Measurements from ENCODE around the gene CMIP. TPM values are rescaled to one million over a fixed set of nuclear protein-coding genes. Genes with fewer than 3 reads are reported as not detected.

Gene CMIP
- polyA plus RNA-seq, 1 donor from 2014 or later, result 15.1 TPM

GRCh38 chr16:81589975-81590650, 145.5 kb downstream of the CMIP start:
- Histone ChIP-seq H3K9ac (ENCODE audit: low read length) (no peak overlapping the region), H2AFZ (ENCODE audit: low read depth, low read length) (no peak overlapping the region), H3K79me2 (replicated peaks; ENCODE audit: insufficient read depth, low read length) (peaks cover 3% of the 10 kb centered on the region), H4K20me1 (ENCODE audit: insufficient read depth) (peaks cover 2% of the 10 kb centered on the region), H3K27ac (ENCODE audit: low read length) (no peak overlapping the region), H3K9me3 (ENCODE audit: low read length) (no peaks in the 10 kb centered on the region), H3K9me2 (ENCODE audit: insufficient read depth, low read length) (no peaks in the 10 kb centered on the region), H3K36me3 (ENCODE audit: insufficient read depth, low read length) (no peaks in the 10 kb centered on the region), H3K4me2 (ENCODE audit: low read length) (no peak overlapping the region), H3F3A (ENCODE audit: insufficient read depth, low read length, poor library complexity, severe bottlenecking) (no peaks in the 10 kb centered on the region), H3K27me3 (ENCODE audit: insufficient read depth, low read depth, low read length) (no peaks in the 10 kb centered on the region), H3K4me3 (ENCODE audit: low read length) (no peak overlapping the region)
- TF ChIP-seq SMC3 (conservative IDR thresholded peaks at IDR 0.05; ENCODE audit: poor library complexity) (no peak), POLR2AphosphoS5 (IDR thresholded peaks at IDR 0.05) (no peak), TAF1 (IDR thresholded peaks at IDR 0.05; ENCODE audit: low read depth) (no peak), EP300 (conservative IDR thresholded peaks at IDR 0.05; ENCODE audit: poor library complexity, severe bottlenecking) (no peak), MXI1 (conservative IDR thresholded peaks at IDR 0.05; ENCODE audit: poor library complexity, severe bottlenecking) (no peak)

- Histone ChIP-seq H3K36me3 (ENCODE audit: insufficient read depth, low read length) (no peaks in the 10 kb centered on the region), H2AFZ (ENCODE audit: low read depth, low read length) (no peak overlapping the region), H3K9me3 (ENCODE audit: low read length) (no peaks in the 10 kb centered on the region), H3K27ac (ENCODE audit: low read length) (no peak overlapping the region), H4K20me1 (ENCODE audit: insufficient read depth) (peaks cover 2% of the 10 kb centered on the region), H3K79me2 (replicated peaks; ENCODE audit: insufficient read depth, low read length) (peaks cover 3% of the 10 kb centered on the region), H3K9ac (ENCODE audit: low read length) (no peak overlapping the region), H3K4me2 (ENCODE audit: low read length) (no peak overlapping the region), H3K9me2 (ENCODE audit: insufficient read depth, low read length) (no peaks in the 10 kb centered on the region), H3F3A (ENCODE audit: insufficient read depth, low read length, poor library complexity, severe bottlenecking) (no peaks in the 10 kb centered on the region), H3K4me3 (ENCODE audit: low read length) (no peak overlapping the region), H3K27me3 (ENCODE audit: insufficient read depth, low read depth, low read length) (no peaks in the 10 kb centered on the region)
- TF ChIP-seq, protein P1, sequence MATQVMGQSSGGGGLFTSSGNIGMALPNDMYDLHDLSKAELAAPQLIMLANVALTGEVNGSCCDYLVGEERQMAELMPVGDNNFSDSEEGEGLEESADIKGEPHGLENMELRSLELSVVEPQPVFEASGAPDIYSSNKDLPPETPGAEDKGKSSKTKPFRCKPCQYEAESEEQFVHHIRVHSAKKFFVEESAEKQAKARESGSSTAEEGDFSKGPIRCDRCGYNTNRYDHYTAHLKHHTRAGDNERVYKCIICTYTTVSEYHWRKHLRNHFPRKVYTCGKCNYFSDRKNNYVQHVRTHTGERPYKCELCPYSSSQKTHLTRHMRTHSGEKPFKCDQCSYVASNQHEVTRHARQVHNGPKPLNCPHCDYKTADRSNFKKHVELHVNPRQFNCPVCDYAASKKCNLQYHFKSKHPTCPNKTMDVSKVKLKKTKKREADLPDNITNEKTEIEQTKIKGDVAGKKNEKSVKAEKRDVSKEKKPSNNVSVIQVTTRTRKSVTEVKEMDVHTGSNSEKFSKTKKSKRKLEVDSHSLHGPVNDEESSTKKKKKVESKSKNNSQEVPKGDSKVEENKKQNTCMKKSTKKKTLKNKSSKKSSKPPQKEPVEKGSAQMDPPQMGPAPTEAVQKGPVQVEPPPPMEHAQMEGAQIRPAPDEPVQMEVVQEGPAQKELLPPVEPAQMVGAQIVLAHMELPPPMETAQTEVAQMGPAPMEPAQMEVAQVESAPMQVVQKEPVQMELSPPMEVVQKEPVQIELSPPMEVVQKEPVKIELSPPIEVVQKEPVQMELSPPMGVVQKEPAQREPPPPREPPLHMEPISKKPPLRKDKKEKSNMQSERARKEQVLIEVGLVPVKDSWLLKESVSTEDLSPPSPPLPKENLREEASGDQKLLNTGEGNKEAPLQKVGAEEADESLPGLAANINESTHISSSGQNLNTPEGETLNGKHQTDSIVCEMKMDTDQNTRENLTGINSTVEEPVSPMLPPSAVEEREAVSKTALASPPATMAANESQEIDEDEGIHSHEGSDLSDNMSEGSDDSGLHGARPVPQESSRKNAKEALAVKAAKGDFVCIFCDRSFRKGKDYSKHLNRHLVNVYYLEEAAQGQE (IDR thresholded peaks at IDR 0.05; ENCODE audit: borderline replicate concordance), result no peak
- TF ChIP-seq RAD21 (conservative IDR thresholded peaks at IDR 0.05), result no peak
These were observed 146.3 kb downstream of the CMIP start for GRCh38 chr16:81590714-81591544.

GRCh38 chr16:81591545-81591870, 146.9 kb downstream of the CMIP start:
- Histone ChIP-seq H3K79me2 (replicated peaks; ENCODE audit: insufficient read depth, low read length) (peaks cover 3% of the 10 kb centered on the region), H3K9ac (ENCODE audit: low read length) (no peak overlapping the region), H3K36me3 (ENCODE audit: insufficient read depth, low read length) (no peaks in the 10 kb centered on the region), H3K27me3 (ENCODE audit: insufficient read depth, low read depth, low read length) (no peaks in the 10 kb centered on the region), H3K9me3 (ENCODE audit: low read length) (no peaks in the 10 kb centered on the region), H3K4me3 (ENCODE audit: low read length) (no peak overlapping the region), H2AFZ (ENCODE audit: low read depth, low read length) (no peak overlapping the region), H3K4me2 (ENCODE audit: low read length) (no peak overlapping the region), H3K27ac (ENCODE audit: low read length) (no peak overlapping the region), H4K20me1 (ENCODE audit: insufficient read depth) (peaks cover 2% of the 10 kb centered on the region), H3K9me2 (ENCODE audit: insufficient read depth, low read length) (no peaks in the 10 kb centered on the region), H3F3A (ENCODE audit: insufficient read depth, low read length, poor library complexity, severe bottlenecking) (no peaks in the 10 kb centered on the region)
- TF ChIP-seq, protein P1 (IDR thresholded peaks at IDR 0.05; ENCODE audit: borderline replicate concordance), result no peak
- TF ChIP-seq, protein P2, sequence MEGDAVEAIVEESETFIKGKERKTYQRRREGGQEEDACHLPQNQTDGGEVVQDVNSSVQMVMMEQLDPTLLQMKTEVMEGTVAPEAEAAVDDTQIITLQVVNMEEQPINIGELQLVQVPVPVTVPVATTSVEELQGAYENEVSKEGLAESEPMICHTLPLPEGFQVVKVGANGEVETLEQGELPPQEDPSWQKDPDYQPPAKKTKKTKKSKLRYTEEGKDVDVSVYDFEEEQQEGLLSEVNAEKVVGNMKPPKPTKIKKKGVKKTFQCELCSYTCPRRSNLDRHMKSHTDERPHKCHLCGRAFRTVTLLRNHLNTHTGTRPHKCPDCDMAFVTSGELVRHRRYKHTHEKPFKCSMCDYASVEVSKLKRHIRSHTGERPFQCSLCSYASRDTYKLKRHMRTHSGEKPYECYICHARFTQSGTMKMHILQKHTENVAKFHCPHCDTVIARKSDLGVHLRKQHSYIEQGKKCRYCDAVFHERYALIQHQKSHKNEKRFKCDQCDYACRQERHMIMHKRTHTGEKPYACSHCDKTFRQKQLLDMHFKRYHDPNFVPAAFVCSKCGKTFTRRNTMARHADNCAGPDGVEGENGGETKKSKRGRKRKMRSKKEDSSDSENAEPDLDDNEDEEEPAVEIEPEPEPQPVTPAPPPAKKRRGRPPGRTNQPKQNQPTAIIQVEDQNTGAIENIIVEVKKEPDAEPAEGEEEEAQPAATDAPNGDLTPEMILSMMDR (IDR thresholded peaks at IDR 0.05; ENCODE audit: poor library complexity, severe bottlenecking), result no peak
- no peak for TF ChIP-seq SMC3 (conservative IDR thresholded peaks at IDR 0.05; ENCODE audit: poor library complexity)
- no peak for TF ChIP-seq RAD21 (conservative IDR thresholded peaks at IDR 0.05)
- no peak for TF ChIP-seq EP300 (conservative IDR thresholded peaks at IDR 0.05; ENCODE audit: poor library complexity, severe bottlenecking)
